H1 (cell line): Measurements from ENCODE around the gene ARID1B.

Experiments
- POLR2AphosphoS5 ChIP-seq: IDR thresholded peaks from 2 replicates; pipeline ENCODE4 v1.6.1; 2011; ENCODE audit warnings: low read depth, low read length
- RXRA ChIP-seq: IDR thresholded peaks from 2 replicates; pipeline ENCODE4 v1.6.1; 2011; ENCODE audit warnings: low read depth, mild to moderate bottlenecking, low read length, moderate library complexity; ENCODE audit not compliant: insufficient read depth
- SRF ChIP-seq: IDR thresholded peaks from 2 replicates; pipeline ENCODE4 v1.6.1; 2011; ENCODE audit warnings: mild to moderate bottlenecking, low read depth, low read length, moderate library complexity
- TCF12 ChIP-seq: IDR thresholded peaks from 2 replicates; pipeline ENCODE4 v1.6.1; 2011; ENCODE audit warnings: low read depth, mild to moderate bottlenecking, low read length
- TF ChIP-seq, protein P1 (sequence below), 3 experiments: IDR thresholded peaks; 1 replicate in 2 of 3; 2 replicates in 1 of 3; pipeline versions ENCODE4 v1.5.1 to v1.6.1; 2011; ENCODE audit warnings: low read length in 3 of 3, mild to moderate bottlenecking in 3 of 3, inconsistent platforms in 2 of 3, low read depth in 1 of 3, moderate library complexity in 1 of 3; ENCODE audit not compliant: insufficient read depth in 1 of 3; ENCODE audit errors: control extremely low read depth in 1 of 3

GRCh38 chr6:156960525-156960924 lies 183.3 kb downstream of the ARID1B start:
- TF ChIP-seq TCF12 (no peak), RXRA (no peak), POLR2AphosphoS5 (no peak), SRF (no peak)
- TF ChIP-seq, protein P1, sequence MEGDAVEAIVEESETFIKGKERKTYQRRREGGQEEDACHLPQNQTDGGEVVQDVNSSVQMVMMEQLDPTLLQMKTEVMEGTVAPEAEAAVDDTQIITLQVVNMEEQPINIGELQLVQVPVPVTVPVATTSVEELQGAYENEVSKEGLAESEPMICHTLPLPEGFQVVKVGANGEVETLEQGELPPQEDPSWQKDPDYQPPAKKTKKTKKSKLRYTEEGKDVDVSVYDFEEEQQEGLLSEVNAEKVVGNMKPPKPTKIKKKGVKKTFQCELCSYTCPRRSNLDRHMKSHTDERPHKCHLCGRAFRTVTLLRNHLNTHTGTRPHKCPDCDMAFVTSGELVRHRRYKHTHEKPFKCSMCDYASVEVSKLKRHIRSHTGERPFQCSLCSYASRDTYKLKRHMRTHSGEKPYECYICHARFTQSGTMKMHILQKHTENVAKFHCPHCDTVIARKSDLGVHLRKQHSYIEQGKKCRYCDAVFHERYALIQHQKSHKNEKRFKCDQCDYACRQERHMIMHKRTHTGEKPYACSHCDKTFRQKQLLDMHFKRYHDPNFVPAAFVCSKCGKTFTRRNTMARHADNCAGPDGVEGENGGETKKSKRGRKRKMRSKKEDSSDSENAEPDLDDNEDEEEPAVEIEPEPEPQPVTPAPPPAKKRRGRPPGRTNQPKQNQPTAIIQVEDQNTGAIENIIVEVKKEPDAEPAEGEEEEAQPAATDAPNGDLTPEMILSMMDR (IDR thresholded peaks at IDR 0.05; ENCODE audit: control extremely low read depth in 1 of 3, insufficient read depth in 1 of 3, low read depth in 1 of 3, low read length in 3 of 3): no peak
